WTC11 (cell line): Measurements from ENCODE around the gene SYPL2.

Source experiments
- ATF1 ChIP-seq: sonication (generic); formaldehyde crosslinking; IDR thresholded peaks from 2 replicates; pipeline ENCODE4 v1.8.1; 2023; ENCODE audit warnings: mild to moderate bottlenecking, moderate library complexity, missing genetic modification reagents
- ATF6 ChIP-seq: sonication (generic); formaldehyde crosslinking; IDR thresholded peaks from 2 replicates; pipeline ENCODE4 v1.8.1; 2023; ENCODE audit warnings: mild to moderate bottlenecking, missing genetic modification reagents
- CREB1 ChIP-seq: sonication (generic); formaldehyde crosslinking; IDR thresholded peaks from 2 replicates; pipeline ENCODE4 v1.8.0; 2023; ENCODE audit warnings: mild to moderate bottlenecking, missing genetic modification reagents
- CTCF ChIP-seq: fragments of 200-600 bp; IDR thresholded peaks from 2 replicates; pipeline ENCODE4 v1.8.0; 2022; ENCODE audit warnings: antibody characterized with exemption
- FOXP4 ChIP-seq: sonication (generic); formaldehyde crosslinking; IDR thresholded peaks from 2 replicates; pipeline ENCODE4 v1.8.0; 2022; ENCODE audit warnings: mild to moderate bottlenecking, missing genetic modification reagents
- MYBL2 ChIP-seq: sonication (generic); formaldehyde crosslinking; IDR thresholded peaks from 2 replicates; pipeline ENCODE4 v1.8.1; 2023; ENCODE audit warnings: mild to moderate bottlenecking, moderate library complexity, missing genetic modification reagents
- NFYB ChIP-seq: sonication (generic); formaldehyde crosslinking; conservative IDR thresholded peaks from 2 replicates; pipeline ENCODE4 v1.8.0; 2022; ENCODE audit warnings: low read depth, missing genetic modification reagents
- TEAD4 ChIP-seq: sonication (generic); formaldehyde crosslinking; IDR thresholded peaks from 2 replicates; pipeline ENCODE4 v1.8.0; 2022; ENCODE audit warnings: mild to moderate bottlenecking, missing genetic modification reagents
- TP53 ChIP-seq: sonication (generic); formaldehyde crosslinking; IDR thresholded peaks from 2 replicates; pipeline ENCODE4 v1.8.1; 2023; ENCODE audit warnings: mild to moderate bottlenecking, missing genetic modification reagents
- ZBTB43 ChIP-seq: sonication (generic); formaldehyde crosslinking; IDR thresholded peaks from 2 replicates; pipeline ENCODE4 v1.8.1; 2023; ENCODE audit warnings: mild to moderate bottlenecking, missing genetic modification reagents
- ZNF425 ChIP-seq: fragments of 250-450 bp; sonication (Bioruptor Pico); conservative IDR thresholded peaks from 2 replicates; pipeline ENCODE4 v1.9.0; 2021; ENCODE audit warnings: mild to moderate bottlenecking
- TF ChIP-seq, protein P1 (sequence below): sonication (generic); formaldehyde crosslinking; IDR thresholded peaks from 2 replicates; pipeline ENCODE4 v1.8.1; 2023; ENCODE audit warnings: mild to moderate bottlenecking, moderate library complexity, missing genetic modification reagents
- TF ChIP-seq, protein P2 (sequence below): sonication (generic); formaldehyde crosslinking; conservative IDR thresholded peaks from 2 replicates; pipeline ENCODE4 v1.8.1; 2023; ENCODE audit warnings: mild to moderate bottlenecking, low read depth, missing genetic modification reagents, moderate library complexity
- TF ChIP-seq, protein P3 (sequence below): sonication (generic); formaldehyde crosslinking; IDR thresholded peaks from 2 replicates; pipeline ENCODE4 v1.8.0; 2022; ENCODE audit warnings: mild to moderate bottlenecking, missing genetic modification reagents

- no peak for TF ChIP-seq ZBTB43 (CRISPR knock-in tag)
- TF ChIP-seq CREB1 (CRISPR knock-in tag): no peak
- TF ChIP-seq, protein P1, sequence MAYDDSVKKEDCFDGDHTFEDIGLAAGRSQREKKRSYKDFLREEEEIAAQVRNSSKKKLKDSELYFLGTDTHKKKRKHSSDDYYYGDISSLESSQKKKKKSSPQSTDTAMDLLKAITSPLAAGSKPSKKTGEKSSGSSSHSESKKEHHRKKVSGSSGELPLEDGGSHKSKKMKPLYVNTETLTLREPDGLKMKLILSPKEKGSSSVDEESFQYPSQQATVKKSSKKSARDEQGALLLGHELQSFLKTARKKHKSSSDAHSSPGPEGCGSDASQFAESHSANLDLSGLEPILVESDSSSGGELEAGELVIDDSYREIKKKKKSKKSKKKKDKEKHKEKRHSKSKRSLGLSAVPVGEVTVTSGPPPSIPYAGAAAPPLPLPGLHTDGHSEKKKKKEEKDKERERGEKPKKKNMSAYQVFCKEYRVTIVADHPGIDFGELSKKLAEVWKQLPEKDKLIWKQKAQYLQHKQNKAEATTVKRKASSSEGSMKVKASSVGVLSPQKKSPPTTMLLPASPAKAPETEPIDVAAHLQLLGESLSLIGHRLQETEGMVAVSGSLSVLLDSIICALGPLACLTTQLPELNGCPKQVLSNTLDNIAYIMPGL (CRISPR knock-in tag): no peak
- TF ChIP-seq, protein P2, sequence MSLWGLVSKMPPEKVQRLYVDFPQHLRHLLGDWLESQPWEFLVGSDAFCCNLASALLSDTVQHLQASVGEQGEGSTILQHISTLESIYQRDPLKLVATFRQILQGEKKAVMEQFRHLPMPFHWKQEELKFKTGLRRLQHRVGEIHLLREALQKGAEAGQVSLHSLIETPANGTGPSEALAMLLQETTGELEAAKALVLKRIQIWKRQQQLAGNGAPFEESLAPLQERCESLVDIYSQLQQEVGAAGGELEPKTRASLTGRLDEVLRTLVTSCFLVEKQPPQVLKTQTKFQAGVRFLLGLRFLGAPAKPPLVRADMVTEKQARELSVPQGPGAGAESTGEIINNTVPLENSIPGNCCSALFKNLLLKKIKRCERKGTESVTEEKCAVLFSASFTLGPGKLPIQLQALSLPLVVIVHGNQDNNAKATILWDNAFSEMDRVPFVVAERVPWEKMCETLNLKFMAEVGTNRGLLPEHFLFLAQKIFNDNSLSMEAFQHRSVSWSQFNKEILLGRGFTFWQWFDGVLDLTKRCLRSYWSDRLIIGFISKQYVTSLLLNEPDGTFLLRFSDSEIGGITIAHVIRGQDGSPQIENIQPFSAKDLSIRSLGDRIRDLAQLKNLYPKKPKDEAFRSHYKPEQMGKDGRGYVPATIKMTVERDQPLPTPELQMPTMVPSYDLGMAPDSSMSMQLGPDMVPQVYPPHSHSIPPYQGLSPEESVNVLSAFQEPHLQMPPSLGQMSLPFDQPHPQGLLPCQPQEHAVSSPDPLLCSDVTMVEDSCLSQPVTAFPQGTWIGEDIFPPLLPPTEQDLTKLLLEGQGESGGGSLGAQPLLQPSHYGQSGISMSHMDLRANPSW (CRISPR knock-in tag): no peak
- peak; percentile 35; the same call in 1 of the 2 replicates for TF ChIP-seq CTCF
- TF ChIP-seq FOXP4 (CRISPR knock-in tag): no peak
- TF ChIP-seq ATF1 (CRISPR knock-in tag): no peak
- no peak for TF ChIP-seq ZNF425 (CRISPR knock-in tag)
- no peak for TF ChIP-seq TP53
- TF ChIP-seq NFYB (CRISPR knock-in tag): no peak
- TF ChIP-seq, protein P3, sequence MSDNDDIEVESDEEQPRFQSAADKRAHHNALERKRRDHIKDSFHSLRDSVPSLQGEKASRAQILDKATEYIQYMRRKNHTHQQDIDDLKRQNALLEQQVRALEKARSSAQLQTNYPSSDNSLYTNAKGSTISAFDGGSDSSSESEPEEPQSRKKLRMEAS: no peak
- no peak for TF ChIP-seq MYBL2 (CRISPR knock-in tag)
- no peak for TF ChIP-seq ATF6 (CRISPR knock-in tag)
- TF ChIP-seq TEAD4 (CRISPR knock-in tag): no peak
These were observed 23.9 kb downstream of the SYPL2 start for GRCh38 chr1:109490029-109490933.
